ENCODE measurements around the gene TANGO2.

Gene TANGO2

GRCh38 chr22:20043057-20043996, 22.4 kb downstream of the TANGO2 start:
- Mint-ChIP-seq H3K4me3 (no peak overlapping the region), H3K27ac (peak overlapping the region; percentile 90), H3K4me1 (no peaks in the 10 kb centered on the region), H3K36me3 (ENCODE audit: low read depth) (peaks cover 14% of the 10 kb centered on the region), H3K9me3 (peaks cover 8% of the 10 kb centered on the region), H3K27me3 (ENCODE audit: low read depth, poor library complexity) (peaks cover 9% of the 10 kb centered on the region)
- no peak for DNase-seq
- TF ChIP-seq, protein P1, sequence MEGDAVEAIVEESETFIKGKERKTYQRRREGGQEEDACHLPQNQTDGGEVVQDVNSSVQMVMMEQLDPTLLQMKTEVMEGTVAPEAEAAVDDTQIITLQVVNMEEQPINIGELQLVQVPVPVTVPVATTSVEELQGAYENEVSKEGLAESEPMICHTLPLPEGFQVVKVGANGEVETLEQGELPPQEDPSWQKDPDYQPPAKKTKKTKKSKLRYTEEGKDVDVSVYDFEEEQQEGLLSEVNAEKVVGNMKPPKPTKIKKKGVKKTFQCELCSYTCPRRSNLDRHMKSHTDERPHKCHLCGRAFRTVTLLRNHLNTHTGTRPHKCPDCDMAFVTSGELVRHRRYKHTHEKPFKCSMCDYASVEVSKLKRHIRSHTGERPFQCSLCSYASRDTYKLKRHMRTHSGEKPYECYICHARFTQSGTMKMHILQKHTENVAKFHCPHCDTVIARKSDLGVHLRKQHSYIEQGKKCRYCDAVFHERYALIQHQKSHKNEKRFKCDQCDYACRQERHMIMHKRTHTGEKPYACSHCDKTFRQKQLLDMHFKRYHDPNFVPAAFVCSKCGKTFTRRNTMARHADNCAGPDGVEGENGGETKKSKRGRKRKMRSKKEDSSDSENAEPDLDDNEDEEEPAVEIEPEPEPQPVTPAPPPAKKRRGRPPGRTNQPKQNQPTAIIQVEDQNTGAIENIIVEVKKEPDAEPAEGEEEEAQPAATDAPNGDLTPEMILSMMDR (IDR thresholded peaks at IDR 0.05) = no peak

DNA sequence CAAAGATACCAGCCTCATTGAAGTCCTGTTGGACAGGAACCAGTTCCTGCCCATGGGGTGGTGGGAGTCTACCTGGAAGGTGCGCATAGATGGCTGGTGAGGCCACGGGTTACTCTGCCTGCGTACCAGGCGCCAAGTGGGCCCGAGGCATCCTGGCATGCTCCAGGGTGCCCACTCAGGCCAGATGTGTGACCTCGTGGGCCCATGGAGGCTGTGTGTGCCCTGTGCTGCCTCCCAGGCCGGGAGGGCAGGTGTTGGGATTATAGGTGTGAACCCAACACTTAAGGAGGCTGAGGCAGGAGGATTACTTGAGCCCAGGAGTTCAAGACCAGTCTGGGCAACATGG, 23.1 kb downstream of the TANGO2 start:
- H3K4me3 Mint-ChIP-seq = no peak overlapping the region
- TF ChIP-seq, protein P1 (IDR thresholded peaks at IDR 0.05) = no peak
- no peak overlapping the region for H3K27ac Mint-ChIP-seq

DNA sequence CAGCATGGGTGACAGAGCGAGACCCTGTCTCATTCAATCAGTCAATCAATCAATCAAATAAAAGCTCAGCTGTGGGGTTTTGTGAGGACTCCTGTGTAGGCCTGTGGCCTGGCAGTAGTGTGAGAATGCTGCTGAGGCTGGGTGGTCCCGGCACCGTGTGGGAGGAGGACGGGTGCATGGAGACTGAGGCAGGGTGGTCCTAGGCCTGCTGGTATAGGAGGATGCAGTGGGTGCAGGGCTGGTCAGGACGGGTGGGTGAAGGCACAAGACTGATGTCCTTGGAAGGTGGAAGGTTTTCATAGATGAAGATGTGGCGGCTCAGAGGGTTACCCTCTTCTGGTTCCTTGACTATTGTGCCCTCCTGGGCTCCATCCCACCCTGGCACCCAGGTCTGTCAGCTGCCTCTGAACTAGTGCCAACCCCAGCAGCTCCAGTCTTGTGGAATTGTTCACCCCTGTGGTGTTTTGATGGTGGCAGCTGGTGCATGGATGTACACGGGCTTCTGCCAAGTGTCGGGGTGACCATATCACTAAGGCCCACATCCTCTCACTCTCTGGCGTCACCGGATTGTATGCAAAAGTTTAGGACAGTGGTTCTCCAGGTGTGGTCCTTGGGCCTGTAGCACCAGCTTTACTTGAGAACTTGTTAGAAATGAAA, 23.7 kb downstream of the TANGO2 start:
- TF ChIP-seq, protein P1 (IDR thresholded peaks at IDR 0.05) = no peak
- Mint-ChIP-seq H3K9me3 (peaks cover 18% of the 10 kb centered on the region), H3K4me3 (no peak overlapping the region), H3K36me3 (ENCODE audit: low read depth) (peaks cover 24% of the 10 kb centered on the region), H3K4me1 (no peaks in the 10 kb centered on the region), H3K27ac (no peak overlapping the region), H3K27me3 (ENCODE audit: low read depth, poor library complexity) (peaks cover 9% of the 10 kb centered on the region)
- no peak for DNase-seq

More for the DNA sequence above, 23.1 kb downstream of the TANGO2 start:
- H3K27me3 Mint-ChIP-seq (ENCODE audit: low read depth, poor library complexity) = peaks cover 9% of the 10 kb centered on the region
- H3K36me3 Mint-ChIP-seq (ENCODE audit: low read depth) = peaks cover 20% of the 10 kb centered on the region
- H3K4me1 Mint-ChIP-seq = no peaks in the 10 kb centered on the region
- no peak for DNase-seq
- H3K9me3 Mint-ChIP-seq = peaks cover 15% of the 10 kb centered on the region

DNA sequence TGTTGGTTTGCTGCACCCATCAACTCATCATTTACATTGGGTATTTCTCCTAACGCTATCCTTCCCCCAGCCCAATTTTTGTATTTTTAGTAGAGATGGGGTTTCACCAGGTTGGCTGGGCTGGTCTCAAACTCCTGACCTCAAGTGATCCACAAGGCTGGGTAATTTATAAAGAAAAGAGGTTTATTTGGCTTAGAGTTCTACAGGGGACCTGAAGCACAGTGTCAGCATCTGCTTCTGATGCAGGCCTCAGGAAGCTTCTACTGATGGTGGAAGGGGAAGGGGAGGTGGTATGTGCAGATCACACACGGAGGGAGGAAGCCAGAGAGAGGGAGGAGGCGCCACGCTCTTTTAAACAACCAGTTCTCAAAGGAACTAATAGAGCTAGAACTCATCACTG, 25.8 kb downstream of the TANGO2 start:
- Mint-ChIP-seq H3K36me3 (ENCODE audit: low read depth) (peaks cover 24% of the 10 kb centered on the region), H3K27ac (no peak overlapping the region), H3K27me3 (ENCODE audit: low read depth, poor library complexity) (peaks cover 9% of the 10 kb centered on the region), H3K4me1 (no peaks in the 10 kb centered on the region), H3K4me3 (no peak overlapping the region), H3K9me3 (peaks cover 18% of the 10 kb centered on the region)
- DNase-seq = no peak
- TF ChIP-seq, protein P1 (IDR thresholded peaks at IDR 0.05) = no peak

GRCh38 chr22:20051927-20052308, 31.0 kb downstream of the TANGO2 start:
- H3K9me3 Mint-ChIP-seq = peaks cover 15% of the 10 kb centered on the region
- DNase-seq = no peak
- peaks cover 21% of the 10 kb centered on the region for H3K36me3 Mint-ChIP-seq (ENCODE audit: low read depth)
- no peak overlapping the region for H3K4me3 Mint-ChIP-seq
- H3K4me1 Mint-ChIP-seq = no peaks in the 10 kb centered on the region
- TF ChIP-seq, protein P1 (IDR thresholded peaks at IDR 0.05) = no peak
- peaks cover 6% of the 10 kb centered on the region for H3K27me3 Mint-ChIP-seq (ENCODE audit: low read depth, poor library complexity)
- no peak overlapping the region for H3K27ac Mint-ChIP-seq
